K562 (cell line): ENCODE measurements around the gene MAMDC4. TPM values are rescaled to one million over a fixed set of nuclear protein-coding genes. Genes with fewer than 3 reads are reported as not detected.
A peak's percentile ranks its signal among the peaks of the same experiment; 100 is the strongest.

Experiments used
- CUX1 ChIP-seq: fragments of 200-800 bp; sonication (Bioruptor generic); IDR thresholded peaks from 2 replicates; pipeline ENCODE4 v1.6.1; 2016; ENCODE audit warnings: missing genetic modification characterization, missing compliant biosample characterization
- E2F1 ChIP-seq: sonication (generic); formaldehyde crosslinking; IDR thresholded peaks from 2 replicates; pipeline ENCODE4 v1.8.1; 2023; ENCODE audit warnings: mild to moderate bottlenecking, missing genetic modification reagents, moderate library complexity
- HMG20A ChIP-seq: fragments of 450-650 bp; formaldehyde crosslinking; conservative IDR thresholded peaks from 2 replicates; pipeline ENCODE4 v1.4.0; 2020; ENCODE audit warnings: mild to moderate bottlenecking, mixed read lengths
- HSF4 ChIP-seq: fragments of 250-450 bp; sonication (Bioruptor Pico); IDR thresholded peaks from 2 replicates; pipeline ENCODE4 v2.1.2; 2022; ENCODE audit warnings: mild to moderate bottlenecking, moderate library complexity, borderline replicate concordance
- KDM1A ChIP-seq, 2 experiments: fragments of 450-650 bp; IDR thresholded peaks; 2 replicates each; pipeline ENCODE4 v1.6.1; 2016; ENCODE audit warnings: mild to moderate bottlenecking in 2 of 2
- NEUROD1 ChIP-seq: fragments of 150-350 bp; IDR thresholded peaks from 2 replicates; pipeline ENCODE4 v1.6.1; 2014; ENCODE audit warnings: borderline replicate concordance, low read length, low read depth; ENCODE audit not compliant: partially characterized antibody
- POLR2AphosphoS2 ChIP-seq: IDR thresholded peaks from 2 replicates; pipeline ENCODE4 v1.6.1; 2012; ENCODE audit warnings: low read length, improper control_type of control experiment
- PREB ChIP-seq: sonication (generic); formaldehyde crosslinking; IDR thresholded peaks from 2 replicates; pipeline ENCODE4 v1.8.1; 2023; ENCODE audit warnings: mild to moderate bottlenecking, missing genetic modification reagents
- PRMT5 ChIP-seq: sonication (generic); formaldehyde crosslinking; IDR thresholded peaks from 2 replicates; pipeline ENCODE4 v1.5.0; 2020; ENCODE audit warnings: missing genetic modification reagents
- SMAD2 ChIP-seq: fragments of 150-350 bp; IDR thresholded peaks from 2 replicates; pipeline ENCODE4 v1.6.1; 2014; ENCODE audit warnings: low read depth, mild to moderate bottlenecking, low read length
- SOX6 ChIP-seq: fragments of 450-650 bp; IDR thresholded peaks from 2 replicates; pipeline ENCODE4 v1.6.1; 2014; ENCODE audit warnings: mild to moderate bottlenecking
- TAF15 ChIP-seq: fragments of 200-400 bp; formaldehyde crosslinking; IDR thresholded peaks from 2 replicates; pipeline ENCODE4 v1.6.1; 2017; ENCODE audit warnings: mild to moderate bottlenecking, low read depth, low read length, moderate library complexity
- TFAP4 ChIP-seq: sonication (generic); formaldehyde crosslinking; IDR thresholded peaks from 2 replicates; pipeline ENCODE4 v1.8.0; 2022; ENCODE audit warnings: missing genetic modification reagents, mild to moderate bottlenecking, moderate library complexity, borderline replicate concordance
- ZNF174 ChIP-seq: fragments of 250-450 bp; sonication (Bioruptor Pico); IDR thresholded peaks from 2 replicates; pipeline ENCODE4 v1.4.0; 2020; ENCODE audit warnings: mild to moderate bottlenecking
- ZNF217 ChIP-seq: sonication (generic); formaldehyde crosslinking; IDR thresholded peaks from 2 replicates; pipeline ENCODE4 v1.8.0; 2022; ENCODE audit warnings: mild to moderate bottlenecking, missing genetic modification reagents
- ZNF586 ChIP-seq: fragments of 450-650 bp; formaldehyde crosslinking; conservative IDR thresholded peaks from 2 replicates; pipeline ENCODE4 v1.4.0; 2020; ENCODE audit warnings: mild to moderate bottlenecking, moderate library complexity
- ZNF655 ChIP-seq: fragments of 250-450 bp; sonication (Bioruptor Pico); IDR thresholded peaks from 2 replicates; pipeline ENCODE4 v1.5.0; 2021
- ZNF696 ChIP-seq: fragments of 250-450 bp; sonication (Bioruptor Pico); conservative IDR thresholded peaks from 2 replicates; pipeline ENCODE4 v1.4.0; 2020; ENCODE audit warnings: mild to moderate bottlenecking, moderate library complexity
- polyA plus RNA-seq, 8 experiments: library from polyadenylated mRNA; depleted of rRNA in 4 of 8; stranded (reverse) in 5 of 8; unstranded in 3 of 8; fragments of >200 nt; fragmentation: Nextera tagmentation in 2 of 8; fragmentation: Illumina TruSeq in 1 of 8; extraction: Ambion mirVana in 2 of 8; extraction: Trizol in 1 of 8; gene quantifications; 2 replicates each; pipeline versions ENCODE4 v1.2.1 to v1.2.3, GENCODE V29; 2011 to 2014; ENCODE audit warnings: inconsistent platforms in 1 of 8, missing spikeins in 1 of 8
- total RNA-seq, 7 experiments: library from RNA; depleted of rRNA in 6 of 7; stranded (reverse); fragments of >200 nt in 6 of 7; fragmentation: Illumina TruSeq in 2 of 7; extraction: Trizol in 2 of 7; gene quantifications; 2 replicates each; pipeline versions ENCODE4 v1.2.1 to v1.2.3, GENCODE V29; 2011 to 2021; ENCODE audit warnings: low replicate concordance in 1 of 7

MAMDC4 gene
- total and polyA plus RNA-seq, 9 of the 15 experiments (the other 6 are each of a cell fraction or from before 2014, with no cell fraction given): 0.03 to 10.8 (median 1.5) TPM

GRCh38 chr9:136807281-136808074, 44.7 kb upstream of the MAMDC4 start, which contains the start of gene RABL6 (continued):
- no peak for TF ChIP-seq PREB (CRISPR knock-in tag)
- 0 out of 2 replicates have a peak, but pooled peaks have one; percentile 17 for TF ChIP-seq SOX6
- TF ChIP-seq HMG20A (CRISPR knock-in tag): no peak
- no peak for TF ChIP-seq KDM1A (IDR thresholded peaks at IDR 0.05)
- TF ChIP-seq ZNF174 (CRISPR knock-in tag): no peak
- no peak for TF ChIP-seq E2F1 (CRISPR knock-in tag)
- TF ChIP-seq HSF4: no peak
- TF ChIP-seq CUX1 (CRISPR knock-in tag): no peak
- no peak for TF ChIP-seq PRMT5
- TF ChIP-seq ZNF655 (CRISPR knock-in tag): no peak
- TF ChIP-seq ZNF696 (CRISPR knock-in tag): no peak
- no peak for TF ChIP-seq ZNF217 (CRISPR knock-in tag)
- peak; percentile 57; the same call in 1 of the 2 replicates for TF ChIP-seq TFAP4
- TF ChIP-seq SMAD2: no peak
- TF ChIP-seq TAF15: no peak
- peak; percentile 11 for TF ChIP-seq NEUROD1
- TF ChIP-seq ZNF586 (CRISPR knock-in tag): no peak
- no peak; the same call in 1 of the 2 replicates for TF ChIP-seq POLR2AphosphoS2
